Keratinocyte (primary cell): ENCODE measurements around the gene EZH2.

Source experiments
- EZH2 ChIP-seq: IDR thresholded peaks from one replicate; pipeline ENCODE4 v1.6.1; 2012; ENCODE audit warnings: inconsistent platforms, mild to moderate bottlenecking, low read length, moderate library complexity
- TF ChIP-seq, protein P1 (sequence below), 3 experiments: IDR thresholded peaks in 1 of 3; conservative IDR thresholded peaks in 1 of 3; optimal IDR thresholded peaks in 1 of 3; 2 replicates in 2 of 3; 3 replicates in 1 of 3; pipeline versions ENCODE3 to v1.5.1; 2011; ENCODE audit warnings: low read length in 3 of 3, mild to moderate bottlenecking in 3 of 3, moderate library complexity in 2 of 3, control low read depth in 1 of 3, inconsistent platforms in 1 of 3; ENCODE audit not compliant: insufficient read depth in 2 of 3; ENCODE audit errors: extremely low read depth in 1 of 3

- no peak for TF ChIP-seq EZH2
- TF ChIP-seq, protein P1, sequence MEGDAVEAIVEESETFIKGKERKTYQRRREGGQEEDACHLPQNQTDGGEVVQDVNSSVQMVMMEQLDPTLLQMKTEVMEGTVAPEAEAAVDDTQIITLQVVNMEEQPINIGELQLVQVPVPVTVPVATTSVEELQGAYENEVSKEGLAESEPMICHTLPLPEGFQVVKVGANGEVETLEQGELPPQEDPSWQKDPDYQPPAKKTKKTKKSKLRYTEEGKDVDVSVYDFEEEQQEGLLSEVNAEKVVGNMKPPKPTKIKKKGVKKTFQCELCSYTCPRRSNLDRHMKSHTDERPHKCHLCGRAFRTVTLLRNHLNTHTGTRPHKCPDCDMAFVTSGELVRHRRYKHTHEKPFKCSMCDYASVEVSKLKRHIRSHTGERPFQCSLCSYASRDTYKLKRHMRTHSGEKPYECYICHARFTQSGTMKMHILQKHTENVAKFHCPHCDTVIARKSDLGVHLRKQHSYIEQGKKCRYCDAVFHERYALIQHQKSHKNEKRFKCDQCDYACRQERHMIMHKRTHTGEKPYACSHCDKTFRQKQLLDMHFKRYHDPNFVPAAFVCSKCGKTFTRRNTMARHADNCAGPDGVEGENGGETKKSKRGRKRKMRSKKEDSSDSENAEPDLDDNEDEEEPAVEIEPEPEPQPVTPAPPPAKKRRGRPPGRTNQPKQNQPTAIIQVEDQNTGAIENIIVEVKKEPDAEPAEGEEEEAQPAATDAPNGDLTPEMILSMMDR (optimal IDR thresholded peaks at IDR 0.05 in 1 of 3, IDR thresholded peaks at IDR 0.05 in 1 of 3, conservative IDR thresholded peaks at IDR 0.05 in 1 of 3; ENCODE audit: extremely low read depth in 1 of 3, insufficient read depth in 2 of 3, low read length in 3 of 3) = no peak
These were observed 34.0 kb upstream of the EZH2 start for GRCh38 chr7:148918058-148918596.
